Thymus (tissue), 11 donors: ENCODE measurements around the gene SELENOO. TPM values are rescaled to one million over a fixed set of nuclear protein-coding genes. Genes with fewer than 3 reads are reported as not detected.
"Not testable (repeated sequence)": the region's sequence is repeated elsewhere in the genome, so short reads cannot be mapped to it uniquely, and the experiment has no call there.

Source experiments
- DNase-seq, 9 donors: peaks; one replicate each; pipeline ENCODE4 v3.0.0-alpha.2; 2013; ENCODE audit warnings: low spot score in 9 of 9, low read depth in 6 of 9, missing footprints in 1 of 9
- H3K27ac ChIP-seq, 2 donors: one replicate each; pipeline ENCODE4 v1.5.1; 2013; ENCODE audit warnings: control low read depth in 1 of 2, low read depth in 1 of 2, low read length in 1 of 2, mild to moderate bottlenecking in 1 of 2, moderate library complexity in 1 of 2
- H3K27me3 ChIP-seq, 2 donors: one replicate each; pipeline ENCODE4 v1.5.1; 2013; ENCODE audit warnings: low read length in 1 of 2; ENCODE audit not compliant: control insufficient read depth in 2 of 2, insufficient read depth in 1 of 2
- H3K36me3 ChIP-seq, 2 donors: one replicate each; pipeline ENCODE4 v1.5.1; 2013; ENCODE audit warnings: low read length in 1 of 2, mild to moderate bottlenecking in 1 of 2, moderate library complexity in 1 of 2; ENCODE audit not compliant: control insufficient read depth in 2 of 2, insufficient read depth in 2 of 2
- H3K4me1 ChIP-seq, 2 donors: one replicate each; pipeline ENCODE4 v1.5.1; 2013; ENCODE audit warnings: low read length in 2 of 2; ENCODE audit not compliant: control insufficient read depth in 2 of 2, insufficient read depth in 2 of 2
- H3K4me3 ChIP-seq, 2 donors: one replicate each; pipeline ENCODE4 v1.5.1; 2013; ENCODE audit warnings: low read length in 2 of 2, control low read depth in 1 of 2, mild to moderate bottlenecking in 1 of 2
- H3K9me3 ChIP-seq, 2 donors: one replicate each; pipeline ENCODE4 v1.5.1; 2013; ENCODE audit warnings: low read length in 1 of 2, mild to moderate bottlenecking in 1 of 2; ENCODE audit not compliant: control insufficient read depth in 2 of 2, insufficient read depth in 1 of 2
- WGBS: extraction: QIAGEN DNeasy Blood & Tissue Kit; methylation state at CpG from one replicate; pipeline ENCODE4 v1.1.7; 2013; 5-methylcytosine and 5-hydroxymethylcytosine counted together
- polyA plus RNA-seq: library from polyadenylated mRNA; stranded (reverse); fragments of 200-250 nt; gene quantifications from one replicate; pipeline ENCODE4 v1.2.3, GENCODE V29; 2013
- total RNA-seq: library from RNA; stranded (reverse); fragments of 120-200 nt; gene quantifications from one replicate; pipeline ENCODE4 v1.2.4, GENCODE V29; 2013
- donor health status: healthy.

Gene SELENOO
- total and polyA plus RNA-seq, 2 donors, result 17.4 to 62.1 TPM

DNA sequence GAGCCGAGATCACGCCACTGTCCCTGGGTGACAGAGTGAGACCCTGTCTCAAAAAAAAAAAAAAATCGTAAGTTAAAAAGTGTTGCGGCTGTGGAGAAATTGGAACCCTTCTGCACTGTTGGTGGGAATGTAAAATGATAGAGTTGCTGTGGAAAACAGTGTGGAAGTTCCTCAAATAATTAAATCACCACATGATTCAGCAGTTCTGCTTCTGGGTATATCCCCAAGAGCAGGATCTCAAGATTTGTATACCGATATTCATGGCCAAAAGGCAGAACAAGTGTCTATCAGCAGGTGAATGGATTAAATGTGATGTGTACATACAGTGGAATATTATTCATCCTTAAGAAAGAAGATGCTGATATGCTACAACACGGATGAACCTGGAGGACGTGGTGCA, 3.8 kb downstream of the SELENOO start:
- H3K4me3 ChIP-seq, result no peak overlapping the region
- H3K36me3 ChIP-seq, result peaks cover 43 to 45% of the 10 kb centered on the region in 2 donors
- 97% methylated on average over 7 of the region's 7 CpGs for WGBS

GRCh38 chr22:50204998-50205397, 4.2 kb downstream of the SELENOO start:
- not testable (repeated sequence) for DNase-seq, H3K4me3 ChIP-seq, H3K27ac ChIP-seq, H3K9me3 ChIP-seq, H3K27me3 ChIP-seq
- 98% methylated on average over 9 of the region's 9 CpGs for WGBS
- H3K36me3 ChIP-seq, result peaks cover 45 to 47% of the 10 kb centered on the region in 2 donors
- H3K4me1 ChIP-seq, result peaks cover 10 to 13% of the 10 kb centered on the region in 2 donors

More for the DNA sequence above, 3.8 kb downstream of the SELENOO start:
- no peak for DNase-seq
- peaks cover 0 to 3% of the 10 kb centered on the region in 2 donors for H3K27me3 ChIP-seq
- H3K4me1 ChIP-seq, result peaks cover 14 to 17% of the 10 kb centered on the region in 2 donors
- H3K27ac ChIP-seq, result no peak overlapping the region
- H3K9me3 ChIP-seq, result peaks cover 0 to 2% of the 10 kb centered on the region in 2 donors

DNA sequence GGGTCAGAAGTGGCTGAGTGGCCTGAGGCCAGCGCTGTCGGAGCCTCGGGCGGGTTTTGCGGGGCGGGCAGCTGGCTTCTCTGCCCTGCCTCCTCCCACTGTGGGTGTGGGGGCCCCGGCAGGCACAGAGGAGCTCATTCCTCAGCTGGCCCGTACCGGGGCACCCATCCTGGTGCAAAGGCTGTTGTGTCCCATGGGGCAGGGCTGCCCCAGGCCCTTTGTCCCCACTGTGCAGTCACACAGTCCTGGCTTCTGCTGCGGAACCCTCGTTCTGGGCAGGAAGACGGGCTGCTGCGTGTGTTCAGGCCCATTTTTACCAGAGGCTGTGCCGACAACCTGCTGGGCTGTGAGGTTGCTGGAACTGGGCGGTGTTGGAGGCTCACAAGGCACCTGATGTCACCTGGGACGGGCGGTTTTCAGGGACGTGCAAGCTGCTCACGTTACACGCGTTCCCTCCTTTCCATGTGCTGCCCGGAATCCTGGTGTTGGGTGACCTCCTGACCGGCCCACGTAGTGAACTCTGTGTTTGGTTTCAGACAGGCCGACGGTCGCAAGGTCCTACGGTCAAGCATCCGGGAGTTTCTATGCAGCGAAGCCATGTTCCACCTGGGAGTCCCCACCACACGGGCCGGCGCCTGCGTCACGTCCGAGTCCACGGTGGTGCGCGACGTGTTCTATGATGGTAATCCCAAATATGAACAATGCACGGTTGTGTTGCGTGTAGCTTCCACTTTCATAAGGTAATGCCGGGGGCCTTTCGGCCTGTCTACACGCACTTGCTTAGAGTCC, 5.2 kb downstream of the SELENOO start:
- H3K27ac ChIP-seq, result no peak overlapping the region

GRCh38 chr22:50206599-50206998, 5.8 kb downstream of the SELENOO start:
- Histone ChIP-seq H3K27ac (no peak overlapping the region), H3K36me3 (peaks cover 58 to 60% of the 10 kb centered on the region in 2 donors), H3K4me1 (peaks cover 8% of the 10 kb centered on the region in 2 donors), H3K9me3 (peaks cover 0 to 2% of the 10 kb centered on the region in 2 donors), H3K4me3 (no peak overlapping the region), H3K27me3 (peaks cover 0 to 3% of the 10 kb centered on the region in 2 donors)
- no peak for DNase-seq
- 84% methylated on average over 10 of the region's 10 CpGs for WGBS

More for the DNA sequence above, 5.2 kb downstream of the SELENOO start:
- peaks cover 55 to 57% of the 10 kb centered on the region in 2 donors for H3K36me3 ChIP-seq
- H3K4me3 ChIP-seq, result no peak overlapping the region
- H3K4me1 ChIP-seq, result peaks cover 8 to 10% of the 10 kb centered on the region in 2 donors
- no peak for DNase-seq
- WGBS, result 97% methylated on average over 45 of the region's 45 CpGs
- peaks cover 0 to 2% of the 10 kb centered on the region in 2 donors for H3K9me3 ChIP-seq
- peaks cover 0 to 3% of the 10 kb centered on the region in 2 donors for H3K27me3 ChIP-seq

DNA sequence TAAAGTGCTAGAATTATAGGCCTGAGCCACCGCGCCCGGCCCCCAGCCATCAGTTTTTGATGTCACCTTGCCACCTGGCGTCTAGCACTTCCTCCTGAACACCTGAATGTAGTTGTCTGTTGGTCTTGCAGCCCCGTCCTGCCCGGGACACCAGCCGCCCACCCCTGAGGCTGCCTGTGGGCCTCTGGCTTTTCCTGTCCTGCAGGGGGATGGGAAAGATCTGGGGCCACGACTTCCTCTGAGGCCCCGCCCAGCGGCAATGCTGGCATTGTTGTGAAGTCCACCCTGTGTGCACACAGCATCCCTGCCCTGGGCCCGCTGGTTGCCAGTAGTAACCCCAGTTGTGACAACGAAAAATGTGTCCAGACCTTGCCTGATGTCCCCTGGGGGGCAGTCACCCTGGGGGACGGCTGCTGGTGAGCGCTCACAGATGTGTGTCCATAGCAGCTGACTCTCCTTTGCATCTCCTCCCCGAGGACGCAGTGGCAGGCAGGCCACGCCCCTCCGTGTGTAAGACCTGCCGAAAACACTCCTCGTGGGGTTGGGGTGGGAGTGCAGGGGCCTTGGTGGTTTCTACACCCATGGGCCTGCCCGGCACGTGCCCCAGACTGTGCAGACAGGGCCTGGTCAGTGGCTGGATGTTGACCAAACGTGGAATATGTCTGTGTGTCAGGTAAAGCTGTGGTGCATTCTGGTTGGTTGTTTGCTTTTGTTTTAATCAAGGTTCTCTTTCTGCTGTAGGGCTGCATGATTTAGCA, 6.8 kb downstream of the SELENOO start:
- H3K36me3 ChIP-seq, result peaks cover 62 to 64% of the 10 kb centered on the region in 2 donors
- H3K9me3 ChIP-seq, result peaks cover 0 to 2% of the 10 kb centered on the region in 2 donors
- no peak overlapping the region for H3K4me3 ChIP-seq
- no peaks in the 10 kb centered on the region for H3K27me3 ChIP-seq
- H3K4me1 ChIP-seq, result no peaks in the 10 kb centered on the region
- 85% methylated on average over 23 of the region's 23 CpGs for WGBS
- no peak for DNase-seq
- H3K27ac ChIP-seq, result no peak overlapping the region

GRCh38 chr22:50208430-50208938, 7.7 kb downstream of the SELENOO start:
- whole genome bisulfite sequencing, result 96% methylated on average over 22 of the region's 22 CpGs
- Histone ChIP-seq H3K27ac (no peak overlapping the region), H3K9me3 (peaks cover 0 to 2% of the 10 kb centered on the region in 2 donors), H3K4me3 (no peak overlapping the region), H3K4me1 (no peaks in the 10 kb centered on the region), H3K27me3 (no peaks in the 10 kb centered on the region), H3K36me3 (peaks cover 66% of the 10 kb centered on the region in 2 donors)
- no peak for DNase-seq

- no peak for DNase-seq
- no peak overlapping the region for H3K4me3 ChIP-seq
- H3K9me3 ChIP-seq, result peaks cover 0 to 2% of the 10 kb centered on the region in 2 donors
- no peak overlapping the region for H3K27ac ChIP-seq
- 96% methylated on average over 31 of the region's 31 CpGs for WGBS
- no peaks in the 10 kb centered on the region for H3K27me3 ChIP-seq
- no peaks in the 10 kb centered on the region for H3K4me1 ChIP-seq
- peaks cover 65% of the 10 kb centered on the region in 2 donors for H3K36me3 ChIP-seq
These were observed 8.4 kb downstream of the SELENOO start for GRCh38 chr22:50208939-50209892.

GRCh38 chr22:50209893-50210292, 9.1 kb downstream of the SELENOO start:
- DNase-seq, result peak in 7 of 9 donors; percentile 40 to 81 (median 62)
- Histone ChIP-seq H3K27me3 (no peaks in the 10 kb centered on the region), H3K4me3 (no peak overlapping the region), H3K36me3 (peaks cover 67 to 69% of the 10 kb centered on the region in 2 donors), H3K4me1 (no peaks in the 10 kb centered on the region), H3K9me3 (peaks cover 0 to 2% of the 10 kb centered on the region in 2 donors), H3K27ac (no peak overlapping the region)
- 75% methylated on average over 20 of the region's 20 CpGs for whole genome bisulfite sequencing
